HG03066 (cell line): ENCODE measurements around the gene HUS1.
"Not testable (repeated sequence)": the region's sequence is repeated elsewhere in the genome, so short reads cannot be mapped to it uniquely, and the experiment has no call there.

Experiments
- ATAC-seq: cut with Tn5 transposase; IDR thresholded peaks from one replicate; pipeline ENCODE4 v1.9.1; 2021; ENCODE audit warnings: low read depth; ENCODE audit not compliant: unreplicated experiment

Gene HUS1

GRCh38 chr7:47945261-47946015 is 34.0 kb downstream of the HUS1 start:
- ATAC-seq: no peak

GRCh38 chr7:47944536-47945260 is 34.7 kb downstream of the HUS1 start:
- no peak for ATAC-seq

DNA sequence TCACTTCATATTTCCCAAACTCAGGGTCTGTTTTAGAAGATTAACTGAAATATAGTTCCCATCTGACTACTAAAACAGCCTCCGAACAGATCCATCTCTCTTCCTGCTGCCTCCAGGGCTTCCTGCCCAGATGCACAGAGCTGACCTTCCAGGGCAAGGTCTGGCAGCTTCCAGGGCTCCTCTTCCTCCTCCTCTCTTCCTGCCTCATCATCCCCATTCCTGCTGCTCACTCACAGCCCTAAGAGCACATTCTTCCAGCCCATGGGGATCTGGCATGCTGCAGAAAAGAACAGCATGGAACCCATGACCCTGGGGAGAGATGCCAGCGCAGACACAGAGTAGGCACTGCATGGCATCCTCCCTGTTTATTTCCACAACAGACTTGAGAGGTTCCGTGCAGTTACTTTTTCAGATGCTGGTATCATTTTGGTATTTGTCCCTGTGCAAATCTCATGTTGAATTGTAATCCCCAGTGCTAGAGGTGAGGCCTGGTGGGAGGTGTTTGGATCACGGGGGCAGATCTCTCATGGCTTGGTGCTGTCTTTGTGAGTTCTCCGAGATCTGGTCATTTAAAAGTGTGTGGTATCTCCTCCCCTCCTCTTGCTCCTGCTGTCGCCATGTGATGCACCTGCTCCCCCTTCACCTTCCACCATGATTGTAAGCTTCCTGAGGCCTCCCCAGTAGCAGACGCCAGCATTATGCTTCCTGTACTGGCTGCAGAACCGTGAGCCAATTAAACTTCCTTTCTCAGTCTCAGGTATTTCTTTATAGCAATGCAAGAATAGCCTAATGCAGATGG is 35.5 kb downstream of the HUS1 start:
- no peak for ATAC-seq

DNA sequence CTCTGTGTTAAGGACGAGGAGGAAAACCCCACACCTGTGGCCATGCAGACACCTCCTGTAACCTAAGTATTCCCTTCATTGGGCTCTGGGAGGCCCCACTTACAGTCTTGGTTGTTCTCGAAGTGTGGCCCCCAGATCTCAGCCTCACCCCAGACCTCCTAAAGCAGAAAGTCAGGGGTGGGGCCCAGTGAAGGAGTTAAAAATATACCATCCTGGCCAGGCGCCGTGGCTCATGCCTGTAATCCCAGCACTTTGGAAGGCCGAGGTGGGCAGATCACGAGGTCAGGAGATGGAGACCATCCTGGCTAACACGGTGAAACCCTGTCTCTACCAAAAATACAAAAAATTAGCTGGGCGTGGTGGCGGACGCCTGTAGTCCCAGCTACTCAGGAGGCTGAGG is 36.8 kb downstream of the HUS1 start:
- not testable (repeated sequence) for ATAC-seq

- ATAC-seq: no peak
Observed at GRCh38 chr7:47942132-47942531, 37.3 kb downstream of the HUS1 start.

GRCh38 chr7:47941136-47941844 is 38.1 kb downstream of the HUS1 start:
- ATAC-seq: no peak

- no peak for ATAC-seq
Observed at GRCh38 chr7:47940088-47941013, 39.1 kb downstream of the HUS1 start.

DNA sequence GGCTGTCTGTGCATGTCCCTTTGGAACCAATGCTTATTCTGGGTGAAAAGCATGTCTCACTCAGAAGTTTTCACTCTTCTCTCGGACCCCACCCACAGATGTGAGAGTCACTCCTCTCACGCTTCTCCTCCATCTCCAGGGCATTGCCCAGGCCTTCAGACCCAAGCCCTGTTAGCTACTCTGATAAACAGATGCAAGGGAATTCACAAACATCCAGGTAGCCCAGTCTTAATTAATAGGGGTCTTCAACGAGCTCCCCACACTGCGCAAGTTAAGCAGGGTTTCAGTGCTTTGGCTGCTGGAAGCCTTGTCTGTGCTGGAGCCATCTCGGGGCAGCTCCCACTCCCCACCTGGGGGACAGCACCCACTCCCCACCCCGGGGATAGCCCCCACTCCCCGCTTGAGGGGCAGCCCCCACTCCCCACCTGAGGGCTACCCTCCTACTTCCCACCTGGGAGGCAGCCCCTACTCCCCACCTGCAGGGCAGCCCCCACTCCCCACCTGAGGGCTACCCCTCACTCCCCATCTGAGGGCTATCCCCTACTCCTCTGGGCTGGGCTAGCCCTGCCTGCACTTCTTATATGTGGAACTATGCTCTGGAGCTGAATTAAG is 39.9 kb downstream of the HUS1 start:
- no peak for ATAC-seq

DNA sequence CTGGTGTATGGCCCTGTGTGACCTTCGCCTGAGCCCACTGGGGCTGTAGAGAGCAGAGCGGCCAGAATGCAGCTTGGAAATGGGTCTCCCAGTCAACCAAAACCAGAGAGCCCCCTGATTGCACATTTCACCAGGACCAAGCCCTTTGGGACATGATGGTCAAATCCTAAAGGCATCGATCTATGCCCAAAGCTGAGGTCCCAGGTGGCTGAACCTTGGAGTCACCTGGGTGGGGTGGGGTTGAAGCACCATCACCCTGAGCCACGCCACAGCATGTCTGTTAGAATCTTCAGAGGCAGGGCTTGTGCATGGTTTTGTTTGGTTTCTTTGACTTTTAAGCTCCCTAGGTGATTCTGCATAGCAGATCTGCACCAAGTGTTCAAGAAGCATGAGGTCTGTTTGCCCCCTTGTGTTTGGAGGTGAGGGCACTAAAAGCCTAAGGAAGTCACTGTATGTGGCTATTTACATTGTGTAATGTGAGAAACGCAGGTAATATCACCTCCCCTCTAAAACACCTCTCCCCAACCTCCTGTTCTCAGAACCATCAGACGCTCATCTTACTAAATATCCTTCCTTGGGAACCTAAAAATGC is 40.7 kb downstream of the HUS1 start:
- no peak for ATAC-seq

- ATAC-seq: peak; percentile 41
Observed at GRCh38 chr7:47937711-47938573, 41.5 kb downstream of the HUS1 start.

DNA sequence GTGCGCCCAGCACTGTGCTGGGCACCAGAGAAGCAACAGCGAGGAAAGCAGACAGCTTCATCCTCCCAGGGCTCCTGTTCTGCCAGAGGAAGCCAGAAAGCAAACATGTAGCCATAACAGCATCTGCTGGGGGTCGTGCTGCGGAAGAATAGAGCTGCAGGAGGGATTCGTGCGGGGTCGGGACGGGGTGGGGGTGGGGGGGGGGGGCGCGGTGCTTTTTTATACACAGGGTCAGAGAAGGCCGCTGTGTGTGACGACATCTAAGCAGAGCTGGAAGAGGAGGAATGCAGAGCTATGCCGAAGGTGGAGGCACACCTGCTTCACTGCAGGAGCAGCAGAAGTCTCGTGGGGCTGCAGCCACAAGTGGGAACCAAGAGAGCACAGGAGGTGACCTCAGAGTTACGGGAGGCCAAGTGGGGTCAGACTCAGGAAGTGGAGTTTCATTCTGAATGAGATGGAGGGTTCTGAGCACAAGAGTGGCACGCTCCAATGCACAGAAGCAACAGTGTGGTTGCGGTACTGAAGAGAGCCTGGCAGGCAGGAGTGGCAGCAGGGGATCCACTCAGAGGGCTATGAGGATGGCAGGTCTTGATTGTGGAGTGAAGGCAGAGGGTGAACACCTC is 42.2 kb downstream of the HUS1 start:
- ATAC-seq: peak; percentile 90

DNA sequence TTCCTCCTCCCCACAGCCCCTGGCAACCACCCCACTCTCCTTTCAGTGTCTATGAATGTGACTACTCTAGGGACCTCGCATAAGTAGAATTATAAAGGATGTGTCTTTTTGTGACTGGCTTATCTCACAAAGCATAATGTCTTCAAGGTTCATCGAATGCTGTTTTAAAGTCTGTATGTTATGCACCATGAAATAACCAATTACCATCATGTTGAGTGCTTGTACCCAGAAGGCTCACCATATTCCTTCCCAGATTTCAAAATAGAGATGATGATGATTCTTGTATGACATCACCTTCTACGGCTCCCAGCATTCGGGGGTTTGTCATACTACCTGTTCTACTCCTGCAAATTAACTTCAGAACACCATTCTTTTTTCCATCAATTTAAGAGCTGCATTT is 43.1 kb downstream of the HUS1 start:
- no peak for ATAC-seq

- ATAC-seq: no peak
Observed at GRCh38 chr7:47935336-47935735, 44.1 kb downstream of the HUS1 start.

GRCh38 chr7:47934831-47935230 is 44.6 kb downstream of the HUS1 start:
- no peak for ATAC-seq

DNA sequence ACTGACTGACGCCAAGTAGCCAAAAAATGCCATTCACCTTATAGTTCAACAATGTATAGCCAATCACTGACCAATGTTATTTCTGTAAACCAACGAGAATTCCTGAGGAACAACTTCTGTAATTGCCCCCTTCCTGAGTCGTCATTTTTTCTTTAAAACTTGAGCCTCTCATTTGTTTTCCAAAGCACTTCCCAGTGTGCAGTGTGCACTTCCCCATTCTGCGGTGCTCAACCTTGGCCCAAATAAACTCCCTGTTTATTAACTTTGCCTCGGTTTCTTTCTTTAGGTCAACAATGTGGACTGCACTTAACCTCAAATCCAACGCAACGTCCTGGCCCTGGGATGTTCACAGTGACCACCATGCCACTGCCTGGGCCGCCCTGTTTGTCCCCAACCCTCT is 46.2 kb downstream of the HUS1 start:
- ATAC-seq: no peak

- ATAC-seq: no peak
Observed at GRCh38 chr7:47932466-47933037, 46.9 kb downstream of the HUS1 start.

- ATAC-seq: no peak
Observed at GRCh38 chr7:47932016-47932415, 47.4 kb downstream of the HUS1 start.
